WTC11 (cell line): ENCODE results near the gene SLC39A6. TPM values are rescaled to one million over a fixed set of nuclear protein-coding genes. Genes with fewer than 3 reads are reported as not detected.
"Not testable (repeated sequence)": the region's sequence is repeated elsewhere in the genome, so short reads cannot be mapped to it uniquely, and the experiment has no call there.

ENCODE experiments used
- ATAC-seq: fragments of 200-7000 bp; cut with Tn5 transposase; 2 replicates; pipeline ENCODE4 v1.10.0; 2021; ENCODE audit warnings: mild to moderate bottlenecking, moderate library complexity
- CTCF ChIA-PET: fragments of 300-600 bp; sonication (Branson Sonifier 250); formaldehyde crosslinking; loops from one replicate; lab custom pipeline; 2021; ENCODE audit warnings: antibody characterized with exemption; lab: Charles Lee
- POLR2A ChIA-PET: fragments of 350-600 bp; sonication (Branson Sonifier 250); formaldehyde crosslinking; loops from one replicate; lab custom pipeline; 2021; ENCODE audit warnings: antibody characterized with exemption; lab: Charles Lee
- DNase-seq: peaks from one replicate; pipeline ENCODE4 v3.0.0; 2021; ENCODE audit warnings: low spot score
- H3K27ac Mint-ChIP-seq: 2 replicates; pipeline ENCODE4 v1.8.0; 2021; ENCODE audit warnings: mixed read lengths
- H3K27me3 Mint-ChIP-seq: 2 replicates; pipeline ENCODE4 v1.8.0; 2021; ENCODE audit warnings: low read depth, mild to moderate bottlenecking, moderate library complexity, mixed read lengths
- H3K36me3 Mint-ChIP-seq: 2 replicates; pipeline ENCODE4 v1.8.0; 2021; ENCODE audit warnings: mixed read lengths
- H3K4me1 Mint-ChIP-seq: 2 replicates; pipeline ENCODE4 v1.8.0; 2022; ENCODE audit warnings: mixed read lengths
- H3K4me3 Mint-ChIP-seq: 2 replicates; pipeline ENCODE4 v1.8.0; 2021; ENCODE audit warnings: mild to moderate bottlenecking, moderate library complexity, mixed read lengths
- H3K9me3 Mint-ChIP-seq: 2 replicates; pipeline ENCODE4 v1.8.0; 2021; ENCODE audit warnings: mixed read lengths
- ATF2 ChIP-seq: sonication (generic); formaldehyde crosslinking; IDR thresholded peaks from 2 replicates; pipeline ENCODE4 v1.8.1; 2022; ENCODE audit warnings: low read depth, missing genetic modification reagents, borderline replicate concordance
- CDX4 ChIP-seq: fragments of 250-450 bp; sonication (Bioruptor Pico); IDR thresholded peaks from 2 replicates; pipeline ENCODE4 v1.9.0; 2021; ENCODE audit warnings: moderate library complexity, mild to moderate bottlenecking, inconsistent platforms, borderline replicate concordance
- CREB1 ChIP-seq: sonication (generic); formaldehyde crosslinking; IDR thresholded peaks from 2 replicates; pipeline ENCODE4 v1.8.0; 2023; ENCODE audit warnings: mild to moderate bottlenecking, missing genetic modification reagents
- E2F1 ChIP-seq: sonication (generic); formaldehyde crosslinking; IDR thresholded peaks from 2 replicates; pipeline ENCODE4 v1.8.0; 2022; ENCODE audit warnings: mild to moderate bottlenecking, missing genetic modification reagents
- E2F5 ChIP-seq: sonication (generic); formaldehyde crosslinking; IDR thresholded peaks from 2 replicates; pipeline ENCODE4 v1.8.1; 2022; ENCODE audit warnings: mild to moderate bottlenecking, moderate library complexity, missing genetic modification reagents
- FOXK1 ChIP-seq: sonication (generic); formaldehyde crosslinking; IDR thresholded peaks from 2 replicates; pipeline ENCODE4 v1.8.0; 2022; ENCODE audit warnings: mild to moderate bottlenecking, moderate library complexity, missing genetic modification reagents
- GABPB1 ChIP-seq: sonication (generic); formaldehyde crosslinking; IDR thresholded peaks from 2 replicates; pipeline ENCODE4 v1.8.1; 2023; ENCODE audit warnings: mild to moderate bottlenecking, missing genetic modification reagents
- IRF2 ChIP-seq: sonication (generic); formaldehyde crosslinking; IDR thresholded peaks from 2 replicates; pipeline ENCODE4 v1.8.0; 2022; ENCODE audit warnings: low read depth, missing genetic modification reagents, borderline replicate concordance
- KAT7 ChIP-seq: sonication (generic); formaldehyde crosslinking; IDR thresholded peaks from 2 replicates; pipeline ENCODE4 v1.8.1; 2023; ENCODE audit warnings: missing genetic modification reagents, mild to moderate bottlenecking, borderline replicate concordance
- SMAD3 ChIP-seq: sonication (generic); formaldehyde crosslinking; IDR thresholded peaks from 2 replicates; pipeline ENCODE4 v1.8.0; 2022; ENCODE audit warnings: missing genetic modification reagents, mild to moderate bottlenecking, borderline replicate concordance
- ZMAT4 ChIP-seq: fragments of 250-450 bp; sonication (Bioruptor Pico); IDR thresholded peaks from 2 replicates; pipeline ENCODE4 v1.9.0; 2021; ENCODE audit warnings: mild to moderate bottlenecking
- ZNF138 ChIP-seq: sonication (generic); formaldehyde crosslinking; conservative IDR thresholded peaks from 2 replicates; pipeline ENCODE4 v1.8.1; 2022; ENCODE audit warnings: mild to moderate bottlenecking, moderate library complexity, missing genetic modification reagents
- ZNF232 ChIP-seq: sonication (generic); formaldehyde crosslinking; IDR thresholded peaks from 2 replicates; pipeline ENCODE4 v1.8.0; 2022; ENCODE audit warnings: mild to moderate bottlenecking, missing genetic modification reagents
- ZNF425 ChIP-seq: fragments of 250-450 bp; sonication (Bioruptor Pico); conservative IDR thresholded peaks from 2 replicates; pipeline ENCODE4 v1.9.0; 2021; ENCODE audit warnings: mild to moderate bottlenecking
- ZNF532 ChIP-seq: fragments of 250-450 bp; sonication (Bioruptor Pico); IDR thresholded peaks from 2 replicates; pipeline ENCODE4 v1.9.0; 2021; ENCODE audit warnings: mild to moderate bottlenecking, borderline replicate concordance
- total RNA-seq: library from RNA; stranded (reverse); gene quantifications from 3 replicates; pipeline ENCODE4 v1.2.3, GENCODE V29; 2021

Gene SLC39A6
- total RNA-seq, 1 experiment from 2014 or later: 29.2 TPM

- TF ChIP-seq ZNF425 (CRISPR knock-in tag) (no peak), IRF2 (CRISPR knock-in tag) (no peak)
Measured at GRCh38 chr18:36078751-36079529, 50.2 kb downstream of the SLC39A6 start (continued).

GRCh38 chr18:36077764-36078163 lies 51.4 kb downstream of the SLC39A6 start:
- H3K27ac Mint-ChIP-seq, H3K4me3 Mint-ChIP-seq, ATAC-seq, H3K4me1 Mint-ChIP-seq, DNase-seq, POLR2A ChIA-PET, CTCF ChIA-PET: not testable (repeated sequence)
- peaks cover 14% of the 10 kb centered on the region for H3K27me3 Mint-ChIP-seq
- H3K9me3 Mint-ChIP-seq: peaks cover 39% of the 10 kb centered on the region
- peaks cover 23% of the 10 kb centered on the region for H3K36me3 Mint-ChIP-seq

- no peak for DNase-seq
- no peak overlapping the region for H3K4me3 Mint-ChIP-seq
- peaks cover 13% of the 10 kb centered on the region for H3K27me3 Mint-ChIP-seq
- ATAC-seq: no peak
- no peak for TF ChIP-seq CREB1 (CRISPR knock-in tag)
- TF ChIP-seq GABPB1 (CRISPR knock-in tag): peak; percentile 97
- peaks cover 18% of the 10 kb centered on the region for H3K36me3 Mint-ChIP-seq
- H3K9me3 Mint-ChIP-seq: peaks cover 23% of the 10 kb centered on the region
- ChIA-PET POLR2A (no interaction called here), CTCF (no interaction called here)
- no peaks in the 10 kb centered on the region for H3K4me1 Mint-ChIP-seq
- H3K27ac Mint-ChIP-seq: no peak overlapping the region
Measured at GRCh38 chr18:36075862-36076587, 53.1 kb downstream of the SLC39A6 start.

GRCh38 chr18:36074435-36074834 lies 54.7 kb downstream of the SLC39A6 start:
- Mint-ChIP-seq H3K9me3 (peaks cover 8% of the 10 kb centered on the region), H3K27me3 (peaks cover 12% of the 10 kb centered on the region; the same call in 1 of the 2 replicates), H3K4me1 (no peaks in the 10 kb centered on the region), H3K4me3 (no peak overlapping the region), H3K27ac (no peak overlapping the region), H3K36me3 (peaks cover 7% of the 10 kb centered on the region; the same call in 1 of the 2 replicates)
- ChIA-PET POLR2A (no interaction called here), CTCF (interaction anchor here (0.7 kb wide), 1 partner anchor 14 kb away, joined by 4 read pairs; no protein-coding TSS in a partner anchor)
- TF ChIP-seq E2F5 (CRISPR knock-in tag) (no peak), ZNF532 (CRISPR knock-in tag) (no peak), KAT7 (CRISPR knock-in tag) (no peak), CDX4 (no peak), ATF2 (CRISPR knock-in tag) (no peak), ZMAT4 (CRISPR knock-in tag) (no peak), SMAD3 (no peak), FOXK1 (no peak), E2F1 (CRISPR knock-in tag) (no peak), ZNF138 (CRISPR knock-in tag) (no peak), ZNF232 (no peak)
- ATAC-seq: no peak
- no peak for DNase-seq
